Progenitor cell of endocrine pancreas (in vitro differentiated cells): ENCODE measurements around the gene MINDY3. TPM values are rescaled to one million over a fixed set of nuclear protein-coding genes. Genes with fewer than 3 reads are reported as not detected.

ENCODE experiments used
- DNase-seq: peaks from one replicate; pipeline ENCODE4 v3.0.0; 2021; ENCODE audit warnings: low spot score; ENCODE audit not compliant: unreplicated experiment
- H3K27ac Mint-ChIP-seq: 2 replicates; pipeline ENCODE4 v1.8.0; 2021; ENCODE audit warnings: mild to moderate bottlenecking, moderate library complexity, mixed read lengths
- H3K27me3 Mint-ChIP-seq: 2 replicates; pipeline ENCODE4 v1.8.0; 2021; ENCODE audit warnings: mixed read lengths
- H3K36me3 Mint-ChIP-seq: 2 replicates; pipeline ENCODE4 v1.8.0; 2022; ENCODE audit warnings: mixed read lengths; ENCODE audit not compliant: insufficient read depth
- H3K4me1 Mint-ChIP-seq: 2 replicates; pipeline ENCODE4 v1.8.0; 2021; ENCODE audit warnings: low read depth, mixed read lengths
- H3K4me3 Mint-ChIP-seq: 2 replicates; pipeline ENCODE4 v1.8.0; 2021; ENCODE audit warnings: low read depth, mild to moderate bottlenecking, moderate library complexity, mixed read lengths
- H3K9me3 Mint-ChIP-seq: 2 replicates; pipeline ENCODE4 v1.8.0; 2021; ENCODE audit warnings: low read depth, mixed read lengths
- CTCF ChIP-seq: fragments of 200-600 bp; sonication (generic); IDR thresholded peaks from one replicate; pipeline ENCODE4 v1.5.0; 2021; ENCODE audit warnings: antibody characterized with exemption, mild to moderate bottlenecking; ENCODE audit not compliant: unreplicated experiment
- total RNA-seq: library from RNA; stranded (reverse); gene quantifications from 2 replicates; pipeline ENCODE4 v1.2.1, GENCODE V29; 2021

The MINDY3 gene
- total RNA-seq, 1 donor from 2014 or later: 26.2 TPM

DNA sequence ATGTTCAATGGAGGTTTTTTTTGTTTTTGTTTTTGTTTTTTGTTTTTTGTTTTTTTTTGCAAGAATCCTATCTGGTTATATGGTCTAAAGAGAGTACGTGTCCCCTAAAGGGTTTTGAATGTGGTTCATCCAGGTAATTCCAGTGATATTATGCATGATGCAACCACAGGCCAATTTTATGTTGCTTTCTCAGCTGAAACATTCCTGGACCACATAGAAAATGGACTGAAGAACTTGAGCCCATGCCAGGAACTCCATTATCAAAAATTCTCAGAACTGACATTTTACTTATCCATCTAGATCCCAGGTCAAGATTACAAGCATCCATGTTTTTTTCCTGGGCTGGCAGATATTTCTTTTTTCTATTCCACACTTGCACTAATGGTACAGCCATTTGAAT is 11.5 kb upstream of the MINDY3 start:
- H3K9me3 Mint-ChIP-seq: peaks cover 7% of the 10 kb centered on the region
- H3K36me3 Mint-ChIP-seq: no peaks in the 10 kb centered on the region
- DNase-seq: no peak
- H3K4me1 Mint-ChIP-seq: no peaks in the 10 kb centered on the region
- H3K27ac Mint-ChIP-seq: no peak overlapping the region
- no peak overlapping the region for H3K4me3 Mint-ChIP-seq
- peaks cover 19% of the 10 kb centered on the region for H3K27me3 Mint-ChIP-seq
- TF ChIP-seq CTCF: no peak

- no peak for DNase-seq
- Mint-ChIP-seq H3K36me3 (no peaks in the 10 kb centered on the region), H3K4me3 (no peak overlapping the region), H3K27ac (no peak overlapping the region), H3K4me1 (no peaks in the 10 kb centered on the region), H3K27me3 (peaks cover 36% of the 10 kb centered on the region), H3K9me3 (peaks cover 7% of the 10 kb centered on the region)
- TF ChIP-seq CTCF: no peak
Observed at GRCh38 chr10:15869935-15870334, 9.6 kb upstream of the MINDY3 start.

GRCh38 chr10:15868006-15868405 is 7.7 kb upstream of the MINDY3 start:
- no peaks in the 10 kb centered on the region for H3K36me3 Mint-ChIP-seq
- no peak for DNase-seq
- no peaks in the 10 kb centered on the region for H3K4me1 Mint-ChIP-seq
- peaks cover 53% of the 10 kb centered on the region for H3K27me3 Mint-ChIP-seq
- TF ChIP-seq CTCF: no peak
- peaks cover under 1% of the 10 kb centered on the region for H3K9me3 Mint-ChIP-seq
- no peak overlapping the region for H3K27ac Mint-ChIP-seq
- no peak overlapping the region for H3K4me3 Mint-ChIP-seq

DNA sequence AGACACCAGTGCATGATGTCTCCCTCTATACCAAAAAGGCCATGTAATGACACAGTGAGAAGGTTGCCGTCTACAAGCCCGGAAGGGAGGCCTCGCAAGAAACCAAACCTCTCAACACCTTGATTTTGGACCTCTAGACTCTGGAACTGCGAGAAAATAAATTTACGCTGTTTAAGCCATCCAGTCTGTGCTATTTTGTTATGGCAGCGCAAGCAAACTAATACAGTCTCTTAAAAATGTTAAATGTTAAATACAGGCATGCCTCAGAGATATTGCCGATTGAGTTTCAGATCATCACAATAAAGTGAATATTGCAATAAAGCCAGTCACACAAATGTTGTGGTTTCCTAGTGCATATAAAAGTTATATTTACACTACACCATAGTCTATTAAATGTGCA is 5.0 kb upstream of the MINDY3 start:
- Mint-ChIP-seq H3K9me3 (no peaks in the 10 kb centered on the region), H3K4me1 (no peaks in the 10 kb centered on the region), H3K36me3 (no peaks in the 10 kb centered on the region), H3K27me3 (peaks cover 55% of the 10 kb centered on the region), H3K4me3 (no peak overlapping the region), H3K27ac (no peak overlapping the region)
- TF ChIP-seq CTCF: no peak
- no peak for DNase-seq

GRCh38 chr10:15864419-15864818 is 4.1 kb upstream of the MINDY3 start:
- Mint-ChIP-seq H3K27ac (no peak overlapping the region), H3K27me3 (peaks cover 55% of the 10 kb centered on the region), H3K36me3 (no peaks in the 10 kb centered on the region), H3K9me3 (no peaks in the 10 kb centered on the region), H3K4me1 (peaks cover 5% of the 10 kb centered on the region), H3K4me3 (no peak overlapping the region)
- no peak for DNase-seq
- no peak for TF ChIP-seq CTCF

- Mint-ChIP-seq H3K4me3 (no peak overlapping the region), H3K9me3 (no peaks in the 10 kb centered on the region), H3K36me3 (no peaks in the 10 kb centered on the region), H3K27ac (no peak overlapping the region), H3K4me1 (peaks cover 8% of the 10 kb centered on the region), H3K27me3 (peaks cover 55% of the 10 kb centered on the region)
- no peak for TF ChIP-seq CTCF
- no peak for DNase-seq
Observed at GRCh38 chr10:15863733-15864132, 3.4 kb upstream of the MINDY3 start.
